Measurements from ENCODE around the gene CORO1C.

DNA sequence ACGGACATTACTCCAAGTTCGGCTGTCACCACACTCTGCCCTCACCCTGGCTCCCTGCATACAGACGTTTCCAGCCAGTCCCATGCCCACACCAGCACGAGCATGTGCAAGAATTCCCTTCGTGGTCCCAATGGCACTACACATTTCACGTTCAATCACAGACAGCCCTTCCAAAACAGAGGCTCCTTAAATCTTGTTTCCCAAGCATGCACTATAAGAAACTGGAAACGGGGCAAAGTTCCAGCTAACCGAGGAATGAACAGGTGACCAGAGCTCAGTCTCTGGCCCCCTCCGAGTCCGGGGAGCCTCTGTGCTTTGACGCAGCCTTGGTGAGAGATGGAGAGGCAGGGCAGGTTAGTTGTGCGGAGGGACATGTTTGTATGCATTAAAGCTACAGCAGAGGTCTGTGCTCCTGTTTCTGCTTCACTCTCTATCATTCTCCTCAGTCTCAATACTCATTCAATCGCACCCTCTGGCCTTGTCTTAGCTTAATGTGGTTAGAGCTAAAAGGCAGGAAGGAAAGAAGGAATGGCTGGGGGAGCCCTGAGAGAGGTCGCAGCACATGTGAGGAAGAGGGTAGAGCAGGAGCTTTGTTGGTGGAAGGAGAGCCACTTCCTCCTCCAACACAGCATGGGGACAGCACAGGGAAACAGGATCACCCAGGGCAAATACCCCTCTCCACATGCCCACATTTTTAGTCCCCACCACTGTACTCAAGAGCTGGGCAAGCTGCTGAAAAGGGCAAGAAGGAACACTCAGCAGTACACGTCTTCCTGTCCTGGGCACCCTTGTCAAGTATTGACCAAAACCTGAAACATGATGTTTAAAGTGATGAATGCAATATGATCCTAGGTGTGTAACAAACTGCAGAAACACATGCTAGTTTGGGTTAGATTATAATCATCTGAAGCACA, 85.4 kb downstream of the CORO1C start:
- TF ChIP-seq, protein P1, sequence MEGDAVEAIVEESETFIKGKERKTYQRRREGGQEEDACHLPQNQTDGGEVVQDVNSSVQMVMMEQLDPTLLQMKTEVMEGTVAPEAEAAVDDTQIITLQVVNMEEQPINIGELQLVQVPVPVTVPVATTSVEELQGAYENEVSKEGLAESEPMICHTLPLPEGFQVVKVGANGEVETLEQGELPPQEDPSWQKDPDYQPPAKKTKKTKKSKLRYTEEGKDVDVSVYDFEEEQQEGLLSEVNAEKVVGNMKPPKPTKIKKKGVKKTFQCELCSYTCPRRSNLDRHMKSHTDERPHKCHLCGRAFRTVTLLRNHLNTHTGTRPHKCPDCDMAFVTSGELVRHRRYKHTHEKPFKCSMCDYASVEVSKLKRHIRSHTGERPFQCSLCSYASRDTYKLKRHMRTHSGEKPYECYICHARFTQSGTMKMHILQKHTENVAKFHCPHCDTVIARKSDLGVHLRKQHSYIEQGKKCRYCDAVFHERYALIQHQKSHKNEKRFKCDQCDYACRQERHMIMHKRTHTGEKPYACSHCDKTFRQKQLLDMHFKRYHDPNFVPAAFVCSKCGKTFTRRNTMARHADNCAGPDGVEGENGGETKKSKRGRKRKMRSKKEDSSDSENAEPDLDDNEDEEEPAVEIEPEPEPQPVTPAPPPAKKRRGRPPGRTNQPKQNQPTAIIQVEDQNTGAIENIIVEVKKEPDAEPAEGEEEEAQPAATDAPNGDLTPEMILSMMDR (IDR thresholded peaks at IDR 0.05): no peak
- no peak for TF ChIP-seq EZH2 (IDR thresholded peaks at IDR 0.05)
